Measurements from ENCODE around the gene MRPL46. TPM values are rescaled to one million over a fixed set of nuclear protein-coding genes. Genes with fewer than 3 reads are reported as not detected.

MRPL46 gene
- 17.6 TPM for total RNA-seq

DNA sequence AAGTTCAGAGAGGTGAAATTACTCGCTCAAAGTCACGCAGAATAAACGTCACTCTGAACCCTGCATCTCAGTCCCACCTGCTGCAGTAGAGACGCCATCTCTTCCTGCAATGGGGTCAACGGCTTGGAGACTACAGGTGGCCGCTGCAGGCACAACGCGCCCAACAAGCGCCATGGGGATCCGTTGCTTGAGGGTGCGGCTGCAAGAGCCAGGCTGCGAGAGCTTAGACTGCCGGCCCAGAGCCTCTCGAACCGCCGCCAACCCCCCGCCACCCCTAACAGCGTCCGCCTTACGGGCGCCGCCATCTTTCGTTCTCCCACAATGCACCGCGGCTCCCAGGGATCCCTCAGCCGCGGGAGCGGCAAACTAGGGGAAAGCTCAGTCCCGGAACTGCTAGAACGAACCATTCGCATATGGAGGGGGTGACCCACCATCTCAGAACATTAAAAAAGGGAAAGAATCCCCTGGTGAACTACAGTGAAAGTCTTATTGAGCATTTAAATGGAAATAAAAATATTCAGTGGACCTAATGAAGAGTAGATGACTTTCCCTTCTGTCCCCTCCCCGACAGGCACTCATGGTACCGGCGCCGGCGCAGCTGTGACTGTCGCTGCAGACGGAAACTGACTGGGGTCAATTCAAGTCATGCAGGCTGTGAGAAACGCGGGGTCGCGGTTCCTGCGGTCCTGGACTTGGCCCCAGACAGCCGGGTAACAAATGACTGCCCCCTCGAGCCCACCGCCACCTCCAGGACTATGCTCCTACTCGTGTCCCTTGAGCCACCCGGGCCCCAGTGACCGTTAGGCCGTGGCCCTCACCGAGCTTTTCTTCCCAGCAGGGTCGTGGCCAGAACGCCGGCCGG lies at the start of gene MRPL46, which contains the start of gene MRPS11:
Gene MRPL46, minus strand, starts transcription at position 316 of the 862 bp plus-strand sequence. Its CDS starts 11 bp downstream, at position 305.
Gene MRPS11, plus strand, starts transcription at position 636 of the 862 bp plus-strand sequence. Its CDS starts 10 bp downstream, at position 646.
- intact Hi-C loops (cut with DNase I), result no loop called here
- DNase-seq (ENCODE audit: low spot score), result peak; percentile 94
- peak; percentile 99 for ATAC-seq

DNA sequence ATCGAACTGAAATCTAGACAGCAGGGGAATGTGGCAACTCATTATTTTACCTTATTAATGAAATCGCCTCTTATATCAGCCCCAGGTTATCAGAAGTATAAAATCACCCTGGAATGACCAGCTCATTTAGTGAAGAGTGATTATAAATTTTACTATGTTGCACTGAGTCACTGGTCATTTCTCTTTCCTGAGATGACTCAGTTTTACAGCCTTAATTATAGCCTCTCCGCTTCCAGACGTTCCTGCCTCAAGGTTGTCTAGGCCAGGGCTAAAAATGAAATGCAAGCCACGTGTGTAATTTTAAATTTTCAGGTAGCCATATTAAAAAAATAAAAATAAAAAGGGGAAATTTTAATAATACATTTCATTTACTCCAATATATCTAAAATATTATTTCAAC lies 46.0 kb upstream of the MRPL46 start:
- ATAC-seq (no peak), DNase-seq (ENCODE audit: low spot score) (no peak)
- intact Hi-C loops (cut with DNase I), result no loop called here

DNA sequence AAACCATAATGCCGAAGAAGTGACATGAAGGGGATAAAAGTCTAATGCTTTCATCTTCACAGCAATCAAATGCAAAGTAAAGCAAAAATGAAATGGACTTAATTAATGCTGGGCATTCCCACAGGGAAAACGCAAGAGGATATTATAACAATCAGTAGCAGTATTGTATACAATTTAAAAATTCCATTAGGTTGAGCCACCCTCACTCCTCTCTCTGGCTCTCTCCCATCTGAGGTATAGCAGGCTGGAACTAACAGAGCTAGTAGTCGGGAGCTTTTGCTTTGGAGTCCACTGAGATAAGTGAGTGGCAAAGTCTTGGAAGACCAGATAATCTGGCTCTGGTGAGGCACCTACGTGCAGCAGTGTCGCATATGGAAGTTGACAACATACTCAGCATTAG lies 45.4 kb upstream of the MRPL46 start:
- DNase-seq (ENCODE audit: low spot score) (no peak), ATAC-seq (no peak)
- intact Hi-C loops (cut with DNase I), result no loop called here

DNA sequence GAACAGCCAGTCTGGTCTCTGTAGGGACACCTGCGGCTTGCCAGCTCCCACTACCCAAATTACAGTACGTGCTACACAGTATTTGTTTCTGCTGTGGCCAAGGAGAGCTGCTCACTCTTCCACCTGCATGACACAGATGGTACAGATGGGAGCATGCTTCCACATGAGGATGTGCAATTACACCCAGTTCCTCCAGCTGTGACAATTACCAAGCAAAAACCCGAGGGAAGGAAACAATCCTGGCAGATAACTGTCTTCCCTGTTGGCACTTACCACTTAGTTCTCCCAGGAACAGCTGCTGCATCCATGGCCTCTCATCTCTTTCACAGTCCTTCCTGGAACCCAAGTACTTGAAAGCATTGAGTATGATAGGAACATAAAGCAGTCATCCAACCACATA lies 44.9 kb upstream of the MRPL46 start:
- intact Hi-C loops (cut with DNase I), result no loop called here
- ATAC-seq (no peak), DNase-seq (ENCODE audit: low spot score) (no peak)

DNA sequence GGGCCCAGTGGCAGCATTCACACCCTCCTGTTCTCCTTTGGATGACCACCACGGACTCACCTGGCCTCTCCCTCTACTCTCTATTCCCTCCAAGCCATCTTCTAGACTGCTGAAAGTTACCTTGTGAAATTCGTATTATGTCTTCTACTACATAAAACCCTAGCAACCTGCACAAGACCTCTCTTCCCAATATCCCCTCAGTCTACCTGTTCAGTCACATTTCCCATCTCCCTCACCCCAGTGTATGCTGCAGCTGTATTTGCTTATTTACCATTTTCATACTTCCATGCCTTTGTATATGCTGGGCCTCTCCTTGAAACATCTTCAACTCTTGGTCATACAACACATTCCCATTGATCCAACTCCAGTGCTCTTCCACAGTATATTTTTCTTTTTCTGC lies 44.0 kb upstream of the MRPL46 start:
- ATAC-seq, result no peak
- intact Hi-C loops (cut with DNase I), result no loop called here

DNA sequence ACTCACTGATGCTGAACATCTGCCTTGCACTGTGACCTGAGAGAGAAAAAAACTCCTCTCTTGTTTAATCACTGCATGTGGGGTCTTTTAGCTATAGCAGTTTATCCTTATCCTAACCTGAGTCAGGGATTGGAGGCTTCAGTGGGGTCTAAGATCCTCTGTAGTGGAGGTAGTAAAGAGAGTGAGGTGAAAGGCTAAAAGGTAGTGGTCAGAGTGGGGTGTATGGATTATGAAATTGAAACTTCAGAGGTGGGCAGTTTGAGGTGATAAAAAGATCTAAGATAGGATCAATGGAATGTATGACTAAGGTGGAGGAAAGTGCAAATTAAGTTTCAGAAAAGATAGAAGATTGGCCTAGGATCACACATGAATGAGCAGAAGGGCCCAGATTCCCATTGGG lies 42.8 kb upstream of the MRPL46 start:
- intact Hi-C loops (cut with DNase I), result no loop called here
- ATAC-seq (no peak), DNase-seq (ENCODE audit: low spot score) (no peak)

More for the DNA sequence above, 44.0 kb upstream of the MRPL46 start:
- no peak for DNase-seq (ENCODE audit: low spot score)

DNA sequence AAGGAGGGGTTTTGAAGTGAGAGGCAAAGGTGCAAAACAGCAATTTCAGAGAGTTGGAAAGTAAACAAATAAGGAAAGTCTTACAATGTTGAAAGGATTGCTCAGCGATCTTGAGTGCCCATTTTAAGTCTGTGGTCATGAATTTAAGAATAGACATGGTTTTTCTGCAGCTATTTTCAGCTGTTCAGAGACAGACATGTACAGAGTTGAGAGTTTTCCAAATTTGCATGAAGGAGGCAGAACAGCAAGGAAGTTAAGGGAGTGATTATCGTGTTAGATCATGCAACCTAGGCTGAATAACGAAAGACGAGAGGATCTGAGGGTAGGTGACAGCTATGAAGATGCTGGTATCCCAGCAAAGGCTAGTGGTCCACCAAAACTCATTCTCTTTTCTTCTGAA lies 42.1 kb upstream of the MRPL46 start:
- no peak for DNase-seq (ENCODE audit: low spot score)
- ATAC-seq, result no peak
- intact Hi-C loops (cut with DNase I), result no loop called here

DNA sequence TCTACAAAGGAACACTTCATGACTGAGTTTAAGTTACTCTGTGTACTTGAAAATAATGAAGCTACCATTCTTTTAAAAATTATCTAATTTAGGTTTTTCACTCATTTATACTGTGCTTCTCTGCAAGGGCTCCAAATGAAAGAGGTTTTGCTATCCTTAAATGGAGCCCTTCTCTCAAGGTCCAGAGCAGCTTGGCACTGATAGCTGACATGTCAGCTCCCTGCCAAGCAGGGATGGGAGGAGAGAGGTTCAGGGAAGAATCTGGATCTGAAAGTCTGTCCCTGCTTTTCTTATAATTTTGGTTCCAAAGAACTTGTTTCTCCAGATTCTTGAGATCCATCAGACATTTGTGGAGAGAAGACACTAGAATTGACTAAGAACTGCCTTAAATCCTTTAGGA lies 39.4 kb upstream of the MRPL46 start:
- intact Hi-C loops (cut with DNase I), result no loop called here
- ATAC-seq (no peak), DNase-seq (ENCODE audit: low spot score) (no peak)

DNA sequence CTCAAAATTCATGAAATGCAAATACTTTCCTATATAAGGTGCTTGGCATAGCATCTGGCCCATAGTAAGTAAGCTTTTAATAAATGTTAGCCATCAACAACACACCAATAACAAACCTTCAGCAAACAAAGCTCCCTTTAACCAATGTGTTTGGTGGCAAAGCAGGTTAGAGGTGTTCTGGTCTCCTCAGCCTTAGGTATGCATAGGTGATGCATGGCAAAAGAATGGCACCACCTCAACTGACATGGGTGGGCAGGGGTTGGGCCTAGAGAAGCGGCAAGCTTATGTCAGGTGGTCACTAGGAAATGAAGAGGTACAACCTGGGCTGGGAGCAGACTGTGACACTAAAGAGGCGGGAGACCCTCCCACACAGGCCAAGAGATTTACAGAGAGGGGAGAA lies 38.5 kb upstream of the MRPL46 start:
- no peak for ATAC-seq
- no peak for DNase-seq (ENCODE audit: low spot score)
- intact Hi-C loops (cut with DNase I), result no loop called here

DNA sequence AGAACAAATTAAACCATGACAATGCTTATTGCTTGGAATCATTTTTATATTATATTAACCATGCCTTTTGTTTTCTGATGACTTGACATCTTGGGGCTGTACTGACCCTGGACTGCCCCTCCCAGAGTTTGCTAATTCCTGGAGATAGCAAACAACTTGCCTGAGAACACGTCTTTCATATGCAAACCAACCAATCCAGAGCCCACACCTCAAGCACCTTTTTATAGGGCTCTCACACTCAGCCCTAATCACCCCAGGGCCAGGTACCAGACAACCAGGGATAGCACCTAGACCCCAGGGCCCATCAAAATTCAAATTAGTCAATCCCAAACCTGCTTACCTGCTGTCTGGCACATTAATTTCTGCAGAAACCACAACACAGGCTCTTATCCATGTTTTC lies 37.3 kb upstream of the MRPL46 start:
- intact Hi-C loops (cut with DNase I), result no loop called here
- no peak for ATAC-seq

DNA sequence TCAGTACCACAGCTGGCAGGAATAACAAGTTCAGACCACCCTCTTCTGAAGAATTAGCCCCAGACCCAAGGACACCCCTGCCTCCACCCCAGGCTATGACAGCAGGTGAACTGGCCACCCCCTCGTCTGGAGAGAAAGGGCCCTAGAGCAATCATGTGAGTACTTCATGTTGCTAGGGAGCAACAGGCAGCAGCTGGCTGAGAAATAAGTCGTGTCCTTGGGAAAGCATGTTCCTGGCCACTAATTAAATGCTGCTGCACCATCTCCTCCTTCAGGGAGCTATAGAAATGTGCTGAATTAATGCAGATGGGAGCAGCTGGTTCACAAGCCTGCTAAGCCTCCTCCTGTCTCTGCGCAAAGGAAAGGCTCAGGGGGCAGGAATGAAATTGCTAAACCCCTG lies 31.8 kb upstream of the MRPL46 start:
- DNase-seq (ENCODE audit: low spot score) (no peak), ATAC-seq (no peak)
- intact Hi-C loops (cut with DNase I), result no loop called here

More for the DNA sequence above, 37.3 kb upstream of the MRPL46 start:
- DNase-seq (ENCODE audit: low spot score), result no peak

DNA sequence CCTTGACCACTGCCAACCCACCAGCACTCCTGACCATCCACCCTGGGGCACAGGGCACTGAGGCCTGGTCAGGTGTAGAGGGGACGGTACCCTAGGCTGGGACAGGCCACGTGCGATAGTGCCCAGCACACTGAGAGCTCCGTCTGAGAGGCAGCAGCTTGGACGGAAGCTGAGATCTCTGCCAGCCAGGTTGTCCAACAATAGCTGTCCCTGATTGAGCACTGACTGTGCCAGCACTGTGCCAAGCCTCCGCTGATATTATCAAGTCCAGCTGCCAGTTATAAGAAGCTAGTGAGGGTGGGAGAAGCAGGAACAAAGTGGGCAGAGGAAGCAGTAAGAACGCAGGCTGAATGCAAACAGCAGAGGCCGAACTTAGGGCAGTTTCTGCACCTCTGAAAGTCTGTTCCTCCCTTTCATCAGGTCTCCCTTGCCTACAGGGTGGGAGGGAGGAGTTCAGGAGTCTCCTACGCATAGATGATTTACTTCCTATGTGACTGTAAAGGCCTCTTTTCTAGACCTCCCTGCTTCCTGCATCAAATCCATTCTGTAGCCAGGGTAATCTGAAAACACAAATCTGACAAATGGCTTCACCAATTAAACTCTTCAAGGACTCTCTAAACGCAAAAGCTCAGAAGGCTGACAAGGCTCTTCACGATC lies 30.0 kb upstream of the MRPL46 start:
- DNase-seq (ENCODE audit: low spot score), result no peak
- ATAC-seq, result no peak
- intact Hi-C loops (cut with DNase I), result no loop called here

DNA sequence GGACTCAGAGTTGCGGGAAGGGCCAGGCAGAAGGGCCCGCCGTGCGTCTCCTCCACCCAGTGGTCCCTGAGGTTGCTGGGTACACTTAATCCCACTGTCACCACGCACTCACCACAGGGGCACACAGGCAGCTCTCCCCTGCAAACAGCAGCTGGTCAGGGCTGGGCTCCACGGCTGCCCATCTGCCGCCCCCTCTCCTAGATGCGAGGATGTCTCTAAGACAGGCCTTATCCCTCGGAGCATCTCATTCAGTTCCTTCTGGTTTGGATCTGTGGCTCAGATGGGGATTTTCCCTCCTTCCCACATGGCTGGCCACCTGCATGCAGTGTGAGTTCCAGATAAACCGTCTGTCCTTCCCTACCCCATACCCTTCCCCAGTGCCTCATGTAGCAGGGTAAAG lies 26.7 kb upstream of the MRPL46 start:
- DNase-seq (ENCODE audit: low spot score) (no peak), ATAC-seq (no peak)
- intact Hi-C loops (cut with DNase I), result no loop called here

DNA sequence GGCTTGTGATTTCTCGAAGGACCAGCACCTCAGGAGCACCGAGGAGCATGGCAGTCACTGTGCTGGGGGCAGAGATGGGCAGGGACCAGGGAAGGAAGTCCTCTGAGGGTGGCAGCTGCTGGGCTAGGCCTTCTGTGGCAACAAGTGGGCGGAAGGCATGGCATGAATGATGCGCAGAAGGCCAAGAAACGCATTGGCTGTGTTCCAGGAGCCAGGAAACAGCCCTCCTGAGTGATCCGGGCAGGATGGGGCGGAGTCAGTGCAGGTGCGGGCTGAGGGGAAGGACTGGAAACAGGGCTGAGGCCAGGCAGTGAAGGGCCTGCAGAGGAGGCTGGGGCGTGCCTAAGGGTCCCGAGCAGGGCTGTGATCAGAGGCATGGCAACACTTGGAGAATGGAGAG lies 24.0 kb upstream of the MRPL46 start:
- intact Hi-C loops (cut with DNase I), result no loop called here
- ATAC-seq, result no peak

DNA sequence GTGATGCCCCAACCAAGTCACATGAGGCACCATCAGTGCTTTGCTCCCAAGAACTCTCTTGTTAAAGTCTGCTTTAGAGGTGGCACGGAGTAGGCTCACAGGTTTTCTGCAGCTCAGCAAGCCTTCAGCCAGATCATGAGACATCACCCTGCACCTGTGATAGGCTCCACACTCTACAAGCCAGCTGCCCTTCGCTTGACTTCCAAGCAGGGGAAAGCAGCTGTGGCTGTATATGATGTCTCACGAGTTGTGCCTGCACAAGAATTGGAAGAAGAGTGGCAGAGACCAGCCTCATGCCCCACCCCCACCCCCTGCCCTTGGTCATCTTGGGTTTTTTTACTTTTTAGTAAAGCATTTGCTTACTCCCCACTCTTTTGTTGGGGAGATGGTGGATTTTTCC lies 22.8 kb upstream of the MRPL46 start:
- intact Hi-C loops (cut with DNase I), result no loop called here
- ATAC-seq, result no peak
- DNase-seq (ENCODE audit: low spot score), result no peak

More for the DNA sequence above, 24.0 kb upstream of the MRPL46 start:
- DNase-seq (ENCODE audit: low spot score), result no peak

DNA sequence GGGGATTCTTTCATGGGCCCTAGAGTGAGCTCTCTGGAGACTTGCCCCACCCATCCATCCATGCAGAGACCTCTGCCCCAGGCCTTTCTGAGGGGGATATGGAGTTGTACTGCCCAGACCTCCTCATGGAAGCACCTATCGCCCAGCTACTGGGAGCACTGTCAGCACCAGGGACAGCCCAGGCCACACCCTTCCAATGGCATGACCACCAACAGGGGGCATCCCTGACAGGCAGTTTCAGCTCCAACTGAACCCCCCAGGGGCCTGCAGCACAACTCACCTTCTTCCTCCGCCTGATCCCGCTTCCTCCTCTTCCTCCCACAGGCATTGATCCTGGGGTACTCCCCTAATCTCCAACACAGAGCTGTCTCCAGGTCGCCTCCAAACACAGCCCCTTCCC lies 22.1 kb upstream of the MRPL46 start:
- intact Hi-C loops (cut with DNase I), result no loop called here
- ATAC-seq (no peak), DNase-seq (ENCODE audit: low spot score) (no peak)

DNA sequence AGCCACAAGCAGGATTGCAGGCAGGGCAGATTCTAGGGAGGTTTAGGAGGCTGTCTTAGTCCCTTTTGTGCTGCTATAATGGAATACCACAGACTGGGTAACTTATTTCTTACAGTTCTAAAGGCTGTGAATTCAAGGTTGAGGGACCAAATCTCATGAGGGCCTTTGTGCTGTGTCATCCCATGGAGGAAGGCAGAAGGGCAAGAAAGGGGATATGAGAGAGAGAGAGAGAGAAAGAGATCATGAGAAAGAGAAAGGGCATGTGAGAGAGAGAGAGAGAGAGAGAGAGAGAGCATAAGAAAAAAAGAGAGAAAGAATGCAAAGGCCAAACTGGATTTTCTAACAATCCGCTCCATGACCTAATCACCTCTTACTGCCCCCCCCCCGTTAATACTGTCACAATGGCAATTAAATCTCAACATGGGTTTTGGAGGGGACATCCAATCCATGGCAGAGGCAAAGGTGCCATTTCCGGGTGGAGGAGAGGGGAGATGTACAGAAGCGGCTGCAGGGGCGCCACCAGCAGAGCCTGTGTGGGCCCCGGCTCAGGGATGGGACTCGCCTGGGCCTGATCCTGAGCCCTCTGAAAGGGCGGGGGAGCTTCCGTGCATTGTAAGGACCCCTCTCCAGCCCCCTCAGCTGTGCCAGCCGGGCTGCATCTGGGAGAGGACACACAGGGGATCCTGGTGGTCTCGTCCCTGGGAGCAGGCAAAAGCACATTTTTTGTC lies 20.8 kb upstream of the MRPL46 start:
- ATAC-seq (no peak), DNase-seq (ENCODE audit: low spot score) (no peak)
- intact Hi-C loops (cut with DNase I), result no loop called here

DNA sequence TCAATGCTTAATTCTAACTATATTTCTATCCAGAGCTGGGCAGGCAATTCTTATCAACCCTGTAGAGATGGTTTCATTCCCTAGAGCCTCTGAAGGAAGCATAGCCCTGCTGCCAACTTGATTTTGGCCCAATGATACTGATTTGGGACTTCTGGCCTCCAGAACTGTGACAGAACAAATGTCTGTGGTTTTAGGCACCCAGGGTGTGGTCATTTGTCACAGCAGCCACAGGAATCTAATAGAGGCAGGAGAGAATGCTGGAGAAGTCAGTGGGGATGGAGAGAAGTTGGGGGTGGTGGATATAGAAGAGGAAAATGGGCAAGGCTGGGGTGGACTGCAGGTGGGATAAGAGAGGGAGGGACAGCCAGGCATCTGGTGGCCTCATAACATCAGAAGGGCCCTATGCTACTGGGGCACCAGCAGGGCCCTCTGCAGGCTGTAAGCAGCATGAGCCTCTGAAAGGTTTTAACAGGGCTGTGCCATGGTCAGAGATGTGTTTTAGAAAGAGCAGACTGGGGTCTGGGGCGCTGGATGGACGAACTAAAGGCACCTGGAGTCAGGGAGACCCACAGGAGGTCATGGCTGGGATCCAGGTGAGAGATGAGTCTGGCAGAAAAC lies 20.1 kb upstream of the MRPL46 start:
- ATAC-seq (no peak), DNase-seq (ENCODE audit: low spot score) (no peak)
- intact Hi-C loops (cut with DNase I), result no loop called here

DNA sequence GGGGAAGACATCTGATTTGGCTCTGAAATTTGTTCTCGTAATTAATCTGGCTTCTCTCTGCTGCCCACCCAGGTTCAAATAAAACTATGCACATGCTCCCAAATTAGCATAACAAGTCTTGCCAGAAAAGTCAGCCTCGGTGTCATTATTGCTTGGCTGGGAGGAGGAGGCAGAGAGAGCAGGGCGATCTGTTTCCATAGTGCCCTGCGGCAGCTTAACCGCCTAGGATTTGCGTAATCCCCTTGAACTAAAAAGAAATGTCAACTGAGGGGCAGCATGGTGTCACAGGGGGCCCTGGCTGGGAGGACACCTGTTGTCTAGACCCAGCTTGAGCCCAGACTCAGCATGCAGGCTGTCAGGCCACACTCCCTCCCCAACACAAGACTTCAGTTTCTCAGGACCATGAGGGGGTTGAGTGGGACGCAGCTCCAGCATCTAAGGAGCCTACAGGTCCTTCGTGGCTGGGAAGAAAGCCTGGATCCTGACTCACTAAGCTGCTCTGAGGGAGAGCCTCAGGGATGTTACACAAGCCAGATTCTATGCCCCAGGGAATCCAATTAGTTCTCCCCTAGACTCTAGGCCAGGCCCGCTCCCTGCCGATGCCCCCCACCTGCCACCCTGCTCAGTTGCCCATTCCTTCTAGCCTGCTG lies 17.6 kb upstream of the MRPL46 start:
- DNase-seq (ENCODE audit: low spot score), result no peak
- intact Hi-C loops (cut with DNase I), result no loop called here
- no peak for ATAC-seq

Measured in sciatic nerve (tissue), 2 donors.